GM18858 (cell line): ENCODE measurements around the gene UGP2.
A peak's percentile ranks its signal among the peaks of the same experiment; 100 is the strongest.
"Not testable (repeated sequence)": the region's sequence is repeated elsewhere in the genome, so short reads cannot be mapped to it uniquely, and the experiment has no call there.

Source experiments
- ATAC-seq: cut with Tn5 transposase; IDR thresholded peaks from one replicate; pipeline ENCODE4 v1.9.1; 2021; ENCODE audit not compliant: unreplicated experiment

UGP2 gene

DNA sequence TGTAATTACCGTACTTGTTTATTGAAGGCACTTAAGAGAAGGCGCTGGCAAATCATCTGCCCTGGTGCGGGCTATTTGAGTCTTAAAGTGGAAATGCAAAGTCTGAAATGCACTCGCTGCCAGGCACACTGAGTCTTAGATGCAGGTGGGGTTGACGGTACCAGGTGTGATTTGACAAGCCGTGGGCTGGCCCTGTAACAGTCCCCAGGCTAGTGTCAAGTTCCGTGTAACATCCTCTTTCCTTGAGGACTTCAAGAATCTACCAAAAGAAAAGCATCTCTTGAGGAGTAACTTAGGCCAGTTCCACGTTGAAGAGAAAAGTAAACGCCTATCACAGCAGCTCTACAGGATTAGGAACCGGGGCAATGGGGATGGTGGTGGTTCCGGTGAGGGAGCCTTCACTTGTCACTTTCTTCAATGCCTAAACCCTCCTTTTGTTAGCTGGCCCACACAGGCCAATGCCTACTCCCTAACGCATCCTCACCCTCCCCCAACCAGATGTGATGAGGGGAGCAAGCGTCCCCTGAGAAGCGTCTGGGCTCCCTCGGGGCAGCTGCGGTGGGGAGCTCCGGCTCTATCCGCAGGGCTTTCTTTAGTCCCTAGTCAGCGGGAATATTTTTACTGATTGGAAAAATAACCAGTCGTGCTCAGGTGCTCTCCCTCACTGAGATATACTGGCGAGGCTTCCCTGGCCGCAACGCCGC, 1.5 kb upstream of the UGP2 start:
- peak; percentile 20 for ATAC-seq

DNA sequence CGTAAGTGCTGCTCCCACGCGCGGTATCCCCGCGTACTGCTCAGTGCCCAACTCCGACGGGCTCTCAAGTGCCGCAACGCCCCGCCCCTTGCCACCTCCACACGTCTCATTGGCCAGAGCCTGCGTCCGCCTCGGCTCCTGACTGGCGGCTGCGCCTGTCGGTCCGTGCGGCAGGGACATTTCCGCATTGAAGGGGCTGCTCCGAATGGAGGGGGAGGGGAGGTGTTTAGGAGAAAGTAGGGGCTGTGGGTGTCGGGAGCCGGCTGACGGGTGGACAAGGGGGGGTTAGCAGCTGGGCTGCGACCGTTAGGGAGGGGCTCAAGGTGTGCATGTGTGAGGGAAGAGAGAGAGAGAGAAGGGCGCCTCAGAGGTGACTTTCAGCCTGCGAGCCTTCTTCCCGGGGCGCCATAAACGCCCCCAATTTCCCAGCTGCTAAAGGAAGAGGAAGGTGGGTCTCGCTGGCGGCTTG, 877 bp upstream of the UGP2 start:
- ATAC-seq = peak; percentile 84

DNA sequence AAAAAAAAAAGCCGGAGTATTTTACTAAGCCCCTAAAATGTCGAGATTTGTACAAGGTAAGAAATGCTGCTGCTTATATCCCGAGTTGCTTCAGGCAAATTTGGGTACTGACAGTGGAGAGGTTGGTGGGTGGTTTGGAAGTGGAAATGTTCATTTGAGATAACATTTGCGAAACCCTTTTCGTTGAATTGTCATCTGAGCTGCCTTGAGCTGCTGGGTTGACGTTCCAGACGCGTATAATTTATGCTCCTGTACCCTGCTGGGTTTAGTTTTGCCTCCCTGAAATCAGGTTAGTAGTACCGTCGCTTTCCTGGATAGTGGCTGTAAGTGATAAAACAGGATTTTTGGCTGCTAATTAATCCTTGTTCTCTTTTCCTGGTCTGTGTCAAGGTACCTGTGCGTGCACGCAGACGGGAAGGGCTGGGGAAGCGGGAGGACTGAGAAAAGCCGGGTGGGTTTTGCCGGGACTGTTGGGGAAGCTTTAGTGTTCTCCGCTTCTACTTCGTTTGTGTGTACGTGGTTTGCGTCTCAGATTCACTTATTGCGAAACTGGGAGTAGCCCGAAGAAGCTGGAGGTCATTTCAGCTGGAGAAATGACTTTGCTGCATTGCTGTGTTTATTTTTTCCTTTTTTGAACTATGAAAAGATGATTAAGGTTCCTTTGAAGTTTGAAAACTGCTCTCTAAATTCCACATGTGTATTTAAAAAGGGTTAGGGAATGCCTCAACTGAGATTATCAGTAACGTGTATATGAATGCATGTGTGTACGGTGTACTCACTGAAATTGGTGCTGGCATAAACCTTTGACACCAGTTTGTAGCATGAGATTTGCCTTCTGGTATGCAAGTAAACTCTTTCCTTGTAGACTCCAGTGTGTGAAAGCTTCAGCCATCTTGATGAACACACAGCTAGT, 709 bp downstream of the UGP2 start:
- ATAC-seq = no peak

DNA sequence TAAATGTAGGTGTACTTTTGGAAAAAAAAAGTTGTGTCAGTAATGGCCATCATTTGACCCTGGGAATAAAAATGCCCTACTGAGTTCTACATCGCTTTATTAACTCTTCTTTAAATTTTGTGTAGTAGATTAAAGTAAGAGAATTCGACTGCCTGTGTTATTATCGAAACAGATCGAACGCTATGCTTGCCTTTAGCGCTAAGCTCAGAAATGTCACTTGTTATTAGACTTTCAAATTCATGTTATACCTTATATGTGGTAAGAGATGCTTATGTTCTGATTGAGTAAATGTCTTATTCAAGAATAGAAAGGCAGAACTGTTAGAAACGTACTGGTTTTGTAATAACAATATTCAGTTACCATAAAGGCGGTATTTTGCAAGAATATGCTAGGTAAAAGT, 1.4 kb downstream of the UGP2 start:
- no peak for ATAC-seq

DNA sequence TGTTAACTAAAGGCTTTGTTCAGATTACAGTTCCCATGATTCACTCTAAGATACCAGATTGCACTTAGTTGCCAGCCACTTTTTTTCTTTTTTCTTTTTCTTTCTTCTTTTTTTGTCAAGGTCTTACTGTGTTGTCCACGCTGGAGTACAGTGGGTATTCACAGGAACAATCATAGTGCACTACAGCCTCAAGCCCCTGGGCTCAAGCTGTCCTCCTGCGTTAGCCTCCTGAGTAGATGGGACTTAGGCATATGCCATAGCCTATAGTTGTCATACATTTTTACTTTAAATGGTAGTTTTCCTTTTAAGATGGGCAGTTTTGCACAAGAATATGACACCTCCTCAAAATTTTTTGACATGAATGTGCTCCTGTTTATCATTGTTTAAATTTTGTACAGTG, 2.1 kb downstream of the UGP2 start:
- no peak for ATAC-seq

DNA sequence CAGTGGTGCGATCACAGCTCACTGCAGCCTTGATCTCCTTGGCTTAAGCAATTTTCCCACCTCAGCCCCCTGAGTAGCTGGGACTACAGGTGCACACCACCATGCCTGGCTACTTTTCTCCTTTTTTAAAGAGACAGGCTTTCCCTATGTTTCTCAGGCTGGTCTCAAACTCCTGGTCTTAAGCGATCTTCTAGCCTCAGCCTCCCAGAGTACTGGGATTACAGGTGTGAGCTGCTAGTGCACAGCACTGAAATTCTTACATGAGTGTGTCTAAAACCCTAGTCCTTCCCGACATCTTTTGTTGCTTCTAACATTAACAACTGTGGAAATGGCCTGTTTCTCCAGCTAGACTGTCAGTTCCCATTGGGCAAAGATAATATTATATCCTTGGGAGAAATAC, 2.9 kb downstream of the UGP2 start:
- ATAC-seq = no peak

DNA sequence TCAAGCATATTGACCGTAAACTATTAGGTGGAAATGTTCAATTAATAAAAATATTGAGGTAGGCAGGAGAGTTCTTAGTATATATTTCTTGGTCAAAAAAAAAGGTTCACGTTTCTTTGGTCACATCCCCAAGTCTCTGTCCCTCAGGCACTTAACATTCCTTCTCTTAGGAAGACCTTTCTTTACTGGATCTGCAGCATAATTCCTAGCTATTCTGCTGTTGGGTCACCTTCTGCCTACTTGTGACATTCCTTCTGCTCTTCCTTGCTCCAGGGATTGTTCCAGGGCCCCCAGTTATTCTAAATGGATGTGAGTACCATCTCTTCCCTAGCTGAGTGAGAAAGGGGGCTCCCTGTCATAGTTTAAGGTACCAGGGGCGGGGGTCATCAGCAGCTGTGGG, 4.2 kb downstream of the UGP2 start:
- ATAC-seq = no peak

DNA sequence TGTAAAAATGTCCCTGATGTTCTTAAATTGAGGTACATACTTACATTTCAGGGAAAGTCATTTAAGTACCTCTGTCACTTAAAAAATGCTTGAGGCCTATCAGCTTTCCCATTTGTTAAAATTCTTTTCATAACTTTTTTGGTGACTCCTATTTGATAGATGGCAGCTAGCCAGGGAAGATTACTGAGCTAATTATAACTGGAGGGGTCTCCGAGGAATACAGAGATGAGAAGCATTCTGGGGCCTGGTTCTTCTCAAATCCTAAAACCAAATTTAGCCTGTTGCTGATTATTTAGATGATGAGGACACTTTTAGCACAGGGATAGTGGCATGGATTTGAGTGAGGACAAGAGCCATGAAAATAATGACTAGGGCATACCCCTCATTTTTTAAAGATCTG, 4.8 kb downstream of the UGP2 start:
- ATAC-seq = no peak

DNA sequence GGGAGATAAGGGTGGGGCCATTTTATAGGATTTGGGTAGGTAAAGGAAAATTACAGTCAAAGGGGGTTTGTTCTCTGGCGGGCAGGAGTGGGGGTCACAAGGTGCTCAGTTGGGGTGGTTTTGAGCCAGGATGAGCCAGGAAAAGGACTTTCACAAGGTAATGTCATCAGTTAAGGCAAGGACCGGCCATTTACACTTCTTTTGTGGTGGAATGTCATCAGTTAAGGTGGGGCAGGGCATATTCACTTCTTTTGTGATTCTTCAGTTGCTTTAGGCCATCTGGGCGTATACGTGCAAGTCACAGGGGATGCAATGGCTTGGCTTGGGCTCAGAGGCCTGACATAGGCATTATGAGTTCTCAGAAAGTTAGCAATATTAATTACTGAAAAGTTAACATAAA, 5.9 kb downstream of the UGP2 start:
- ATAC-seq = not testable (repeated sequence)

DNA sequence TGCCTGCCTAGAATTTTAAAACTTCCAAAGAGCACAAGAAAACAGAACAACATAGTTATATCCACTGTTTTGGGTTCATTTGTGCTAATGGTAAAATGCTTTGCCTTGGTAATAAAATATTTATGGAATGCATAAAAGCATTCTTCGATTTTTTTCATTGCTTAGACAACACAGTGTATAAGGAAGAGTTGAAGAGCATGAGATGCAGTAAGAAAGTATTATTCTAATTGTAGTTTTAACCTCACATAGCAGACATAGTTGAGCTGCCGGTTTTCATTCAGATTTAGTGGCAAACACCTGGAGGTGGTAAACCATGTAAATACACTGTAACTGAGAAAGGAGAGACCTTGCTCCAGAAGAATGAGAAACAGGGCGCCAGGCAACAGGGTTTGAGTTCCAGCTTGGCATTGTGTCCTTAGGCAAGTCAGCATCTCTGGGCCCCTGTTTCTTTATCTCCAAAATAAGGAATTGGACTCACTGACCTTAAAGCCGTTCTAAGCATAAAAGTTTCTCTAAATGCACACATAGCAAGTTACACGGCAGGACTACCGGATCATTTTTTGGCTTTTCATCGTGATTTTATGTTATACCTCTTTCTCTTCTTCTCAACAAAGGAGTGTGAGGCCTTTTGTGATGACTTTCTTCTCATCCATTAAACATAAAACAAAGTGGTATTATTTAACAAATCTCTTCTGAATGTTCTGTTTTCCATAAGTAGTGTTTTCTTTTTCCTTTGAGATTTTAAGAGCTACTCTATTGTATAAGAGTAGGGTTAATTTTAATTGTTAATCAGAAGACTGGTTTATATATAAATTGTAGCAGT, 7.9 kb downstream of the UGP2 start:
- no peak for ATAC-seq

DNA sequence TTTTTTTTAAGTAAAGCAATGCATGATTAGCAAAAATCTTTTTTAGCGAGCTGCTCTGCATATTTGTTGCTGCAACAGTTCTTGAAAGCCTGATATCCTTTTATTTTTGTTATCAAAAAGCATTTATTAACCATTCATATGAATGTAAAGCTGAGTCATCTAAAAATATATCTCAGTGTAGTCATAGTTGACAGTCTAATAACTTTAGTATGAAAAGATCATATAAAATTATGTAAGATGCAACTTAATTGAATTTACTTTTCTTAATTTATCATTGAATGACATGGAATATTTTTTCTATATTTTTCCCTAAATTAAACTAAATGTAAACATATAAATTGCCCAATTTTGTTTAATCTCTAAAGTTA, 8.5 kb downstream of the UGP2 start:
- ATAC-seq = no peak

DNA sequence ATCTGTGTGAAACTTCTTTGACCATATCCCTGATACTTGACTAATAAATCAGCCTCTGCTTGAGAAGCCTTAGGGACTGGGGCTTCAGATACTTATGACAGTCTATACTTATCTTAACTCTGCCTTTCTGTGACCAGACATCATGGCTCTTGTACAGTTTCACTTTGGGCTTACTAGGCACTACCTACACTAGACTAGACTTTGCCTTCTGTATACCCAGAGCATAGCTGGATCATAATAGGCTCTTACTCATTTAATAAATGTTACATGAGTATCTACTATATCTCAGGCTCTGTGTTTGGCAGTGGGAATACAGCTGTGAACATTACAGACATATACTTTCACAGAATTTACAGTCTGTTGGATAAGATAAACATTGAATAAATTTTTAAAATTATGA, 9.0 kb downstream of the UGP2 start:
- no peak for ATAC-seq

DNA sequence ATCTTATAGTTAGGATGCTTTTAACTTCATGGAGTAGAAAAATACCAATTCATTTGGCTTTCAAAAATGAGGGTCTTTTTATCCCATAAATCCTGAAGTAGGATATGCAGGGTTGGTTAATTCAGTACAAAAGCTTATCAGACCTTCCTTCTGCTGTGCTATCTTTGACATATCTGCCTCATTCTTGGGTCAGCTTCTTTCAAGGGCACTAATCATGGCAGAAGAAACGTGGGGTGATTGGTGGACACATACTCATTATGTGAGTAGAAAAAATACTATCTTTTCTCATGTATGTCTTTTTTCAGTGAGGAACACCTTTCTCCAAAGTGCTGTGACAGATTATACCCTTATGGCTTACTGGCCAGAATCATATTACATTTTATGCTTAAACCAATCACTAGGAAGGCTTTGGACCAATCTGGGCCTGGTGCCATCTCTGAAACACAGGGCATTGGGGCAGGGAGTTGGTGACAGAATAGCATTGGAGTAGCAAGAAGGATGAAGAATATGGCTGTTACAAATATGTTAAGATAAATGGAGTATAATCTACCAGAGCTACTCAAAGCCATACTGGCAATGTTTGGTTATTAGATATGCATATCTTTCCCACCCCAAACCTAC, 10.1 kb downstream of the UGP2 start:
- no peak for ATAC-seq

DNA sequence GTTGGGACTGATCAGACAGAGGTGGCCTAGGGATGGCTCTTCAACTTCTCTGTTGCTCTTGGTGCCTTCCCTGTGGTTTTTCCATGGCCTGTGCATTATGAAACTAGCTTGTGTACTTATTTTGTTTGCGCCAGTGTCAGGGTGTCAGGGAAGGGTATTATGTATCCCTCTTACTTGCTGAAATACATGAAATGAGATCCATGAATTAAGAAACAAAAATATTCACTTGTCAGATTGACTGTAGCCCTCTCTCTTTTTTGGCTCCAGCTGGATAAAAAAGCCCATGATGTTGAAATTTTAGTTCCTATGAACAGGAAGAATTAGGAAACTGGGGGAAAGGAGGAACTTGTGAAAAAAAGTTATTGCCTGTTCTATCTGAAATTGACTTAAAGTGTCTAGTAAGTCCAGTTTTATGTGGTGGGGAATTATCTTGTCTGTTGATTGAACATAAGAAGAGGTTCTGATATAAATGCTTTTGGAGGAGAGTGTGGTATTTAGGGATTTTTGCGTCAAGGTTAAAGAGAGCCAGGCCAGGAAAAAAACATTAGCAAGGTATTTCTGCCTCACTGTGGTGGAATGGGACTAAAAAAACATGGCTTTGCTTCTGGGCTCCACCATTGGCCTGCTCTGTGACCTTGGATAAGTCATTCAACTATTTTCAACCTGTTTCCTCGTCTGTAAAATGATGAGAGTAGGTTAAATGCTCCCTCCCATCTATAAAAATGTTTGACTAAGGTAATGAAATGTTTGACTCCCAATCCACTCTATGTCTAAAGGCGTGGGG, 12.0 kb downstream of the UGP2 start:
- no peak for ATAC-seq

DNA sequence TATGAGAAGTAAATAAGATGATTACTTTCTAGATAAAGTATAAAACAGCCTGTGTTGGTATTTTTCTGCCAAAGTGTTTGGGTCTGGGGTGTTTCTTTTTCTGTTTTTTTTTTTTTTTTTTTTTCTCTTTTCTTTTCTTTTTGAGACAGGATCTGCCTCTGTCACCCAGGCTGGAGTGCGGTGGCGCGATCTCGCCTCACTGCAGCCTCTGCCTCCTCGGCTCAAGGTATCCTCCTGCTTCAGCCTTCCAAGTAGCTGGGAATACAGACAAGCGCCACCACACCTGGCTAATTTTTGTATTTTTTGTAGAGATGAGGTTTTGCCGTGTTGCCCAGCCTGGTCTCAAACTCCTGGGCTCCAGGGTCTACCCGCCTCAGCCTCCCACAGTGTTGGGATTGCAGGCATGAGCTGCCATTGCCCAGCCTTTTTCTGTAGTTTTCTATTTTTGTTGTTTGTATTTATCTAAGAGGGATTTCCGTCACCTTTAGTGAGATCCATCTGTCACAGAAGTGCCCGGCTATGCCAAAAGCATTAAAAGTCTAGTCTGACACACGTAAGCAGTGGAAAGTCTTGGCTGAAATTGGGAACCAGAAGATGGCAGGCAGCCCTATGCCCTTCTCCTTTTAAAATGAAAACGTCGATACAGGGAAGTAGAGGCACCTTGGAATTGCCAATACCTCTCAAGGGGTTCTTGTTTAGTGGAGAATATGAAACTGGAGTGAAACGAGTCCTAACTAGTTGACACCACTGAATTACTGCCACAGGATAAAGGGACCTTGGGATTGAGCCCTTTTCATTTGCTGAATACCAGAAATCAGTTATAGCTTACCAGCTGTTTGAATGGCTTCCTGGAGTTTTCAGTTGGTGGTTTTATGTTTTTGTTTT, 14.0 kb downstream of the UGP2 start:
- no peak for ATAC-seq

DNA sequence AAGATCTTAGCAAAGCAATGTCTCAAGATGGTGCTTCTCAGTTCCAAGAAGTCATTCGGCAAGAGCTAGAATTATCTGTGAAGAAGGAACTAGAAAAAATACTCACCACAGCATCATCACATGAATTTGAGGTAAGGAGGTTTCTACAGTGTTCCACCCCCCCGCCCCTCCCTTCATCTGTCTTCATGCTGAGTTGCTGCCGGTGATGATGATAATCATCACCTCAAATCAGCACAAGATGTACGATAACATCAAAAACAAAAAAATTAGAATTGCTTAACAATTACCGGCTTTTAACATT, 14.6 kb downstream of the UGP2 start:
- ATAC-seq = no peak

DNA sequence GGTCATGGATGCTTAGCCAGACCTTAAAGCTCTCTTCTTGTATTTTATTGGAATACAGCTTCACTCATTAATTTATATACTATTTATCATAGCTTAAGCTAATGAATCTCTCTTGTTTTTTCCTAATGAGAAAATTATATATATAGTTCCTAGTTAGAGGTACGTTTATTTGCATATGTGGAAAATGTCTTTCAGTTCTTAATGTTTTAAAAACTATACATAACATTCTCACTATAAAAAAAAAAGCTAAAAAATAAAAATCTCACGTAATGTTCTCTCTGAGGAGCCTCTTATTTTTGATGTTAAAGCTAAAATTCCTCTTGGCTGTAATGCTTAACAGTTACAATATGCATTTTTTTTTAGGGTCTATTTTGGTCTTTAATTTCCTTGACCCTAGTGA, 16.6 kb downstream of the UGP2 start:
- ATAC-seq = no peak

DNA sequence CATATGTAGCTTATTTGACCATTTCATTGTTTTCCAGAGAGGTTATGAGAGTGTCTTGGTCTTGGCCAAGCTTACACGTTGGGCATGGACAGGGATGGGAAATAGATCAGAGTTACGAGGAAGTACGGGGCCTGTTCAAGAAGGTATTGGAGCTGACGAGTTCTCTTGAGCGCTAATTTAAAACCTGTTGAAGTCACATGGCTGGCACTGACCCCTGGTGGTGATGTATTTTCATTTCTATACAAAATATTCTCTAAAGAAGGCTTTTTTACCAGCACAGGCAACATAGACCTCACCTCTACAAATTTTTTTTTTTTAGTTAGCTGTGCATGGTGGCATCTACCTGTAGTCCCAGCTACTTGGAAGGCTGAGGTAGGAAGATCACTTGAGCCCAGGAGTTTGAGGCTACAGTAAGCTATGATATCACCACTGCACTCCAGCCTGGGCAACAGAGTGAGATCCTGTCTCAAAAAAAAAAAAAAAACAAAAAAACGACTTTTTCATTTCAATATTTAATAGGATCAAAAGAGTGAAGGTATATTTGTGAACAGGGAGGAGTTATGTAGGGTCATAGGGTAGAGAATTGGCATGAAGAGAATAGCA, 19.6 kb downstream of the UGP2 start:
- no peak for ATAC-seq

DNA sequence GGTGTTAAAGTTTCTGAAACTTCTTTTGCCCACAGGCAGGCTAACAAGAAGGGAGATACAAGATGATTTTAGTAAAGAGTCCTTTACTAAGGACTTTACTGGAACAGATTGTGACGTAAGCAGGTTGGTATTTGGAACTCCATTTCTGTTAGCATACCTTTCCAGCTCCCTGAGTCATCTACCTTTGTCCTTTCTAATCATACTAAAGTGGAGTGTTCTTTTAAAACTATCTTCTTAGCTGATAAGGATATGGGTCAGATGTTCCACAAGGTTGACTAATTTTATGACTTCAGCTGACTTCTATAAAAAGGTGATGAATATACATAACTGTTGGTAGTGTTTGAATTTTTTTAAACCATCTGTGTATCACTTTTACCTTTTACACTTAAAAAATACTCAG, 21.1 kb downstream of the UGP2 start:
- no peak for ATAC-seq
